Activated T-cell treated with anti-CD3 and anti-CD28 coated beads, Interleukin-2, amount 50 U/mL, for 72 hours (primary cell): ENCODE data around the gene DCPS. TPM values are rescaled to one million over a fixed set of nuclear protein-coding genes. Genes with fewer than 3 reads are reported as not detected.

Experiments
- ATAC-seq, 2 donors: fragments of 150-1000 bp; cut with Tn5 transposase; replicated peaks in 1 of 2; 2 replicates each; pipeline ENCODE4 v1.10.0; 2021; ENCODE audit warnings: moderate library complexity in 2 of 2, mild to moderate bottlenecking in 1 of 2
- DNase-seq, 2 donors: peaks; one replicate each; pipeline ENCODE4 v3.0.0; 2021 to 2022; ENCODE audit warnings: mixed read lengths in 1 of 2
- H3K27ac Mint-ChIP-seq: one replicate; pipeline ENCODE4 v1.8.0; 2022; ENCODE audit warnings: mild to moderate bottlenecking, moderate library complexity, mixed read lengths
- H3K27me3 Mint-ChIP-seq: one replicate; pipeline ENCODE4 v1.8.0; 2022; ENCODE audit warnings: low read depth, mixed read lengths
- H3K36me3 Mint-ChIP-seq, 2 donors: one replicate each; pipeline ENCODE4 v1.8.0; 2022; ENCODE audit warnings: mixed read lengths in 2 of 2, mild to moderate bottlenecking in 1 of 2; ENCODE audit not compliant: insufficient read depth in 2 of 2
- H3K4me1 Mint-ChIP-seq: one replicate; pipeline ENCODE4 v1.8.0; 2022; ENCODE audit warnings: low read depth, mixed read lengths
- H3K4me3 Mint-ChIP-seq, 2 donors: one replicate each; pipeline ENCODE4 v1.8.0; 2022; ENCODE audit warnings: mild to moderate bottlenecking in 2 of 2, mixed read lengths in 2 of 2, moderate library complexity in 2 of 2
- H3K9me3 Mint-ChIP-seq, 2 donors: one replicate each; pipeline ENCODE4 v1.8.0; 2022; ENCODE audit warnings: mixed read lengths in 2 of 2
- total RNA-seq, 2 donors: library from RNA; stranded (reverse); gene quantifications; one replicate each; pipeline ENCODE4 v1.2.3, GENCODE V29; 2022

DCPS gene
- total RNA-seq, 2 donors from 2014 or later: 33.9 to 37.7 TPM

DNA sequence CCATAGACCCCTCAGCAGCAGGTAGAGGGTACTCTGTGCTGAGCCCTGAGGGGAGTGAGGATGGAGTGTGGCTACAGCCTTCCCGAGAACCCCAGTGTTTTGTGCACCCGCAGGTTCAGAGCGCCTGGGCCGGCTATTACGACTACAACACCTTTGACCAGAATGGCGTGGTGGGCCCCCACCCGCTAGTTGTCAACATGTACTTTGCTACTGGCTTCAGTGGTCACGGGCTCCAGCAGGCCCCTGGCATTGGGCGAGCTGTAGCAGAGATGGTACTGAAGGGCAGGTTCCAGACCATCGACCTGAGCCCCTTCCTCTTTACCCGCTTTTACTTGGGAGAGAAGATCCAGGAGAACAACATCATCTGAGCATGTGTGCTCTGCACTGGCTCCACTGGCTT is 26.5 kb upstream of the DCPS start:
- no peak overlapping the region for H3K4me3 Mint-ChIP-seq
- no peak for ATAC-seq
- peaks cover 8% of the 10 kb centered on the region for H3K27me3 Mint-ChIP-seq
- no peak for DNase-seq
- H3K9me3 Mint-ChIP-seq: no peaks in the 10 kb centered on the region
- peaks cover 7 to 15% of the 10 kb centered on the region in 2 donors for H3K36me3 Mint-ChIP-seq
- H3K27ac Mint-ChIP-seq: no peak overlapping the region
- peaks cover 26% of the 10 kb centered on the region for H3K4me1 Mint-ChIP-seq

- no peak for ATAC-seq
- H3K27ac Mint-ChIP-seq: no peak overlapping the region
- H3K9me3 Mint-ChIP-seq: no peaks in the 10 kb centered on the region
- peaks cover 26% of the 10 kb centered on the region for H3K4me1 Mint-ChIP-seq
- H3K36me3 Mint-ChIP-seq: peaks cover 7 to 15% of the 10 kb centered on the region in 2 donors
- DNase-seq: no peak
- peaks cover 8% of the 10 kb centered on the region for H3K27me3 Mint-ChIP-seq
- H3K4me3 Mint-ChIP-seq: no peak overlapping the region
Observed at GRCh38 chr11:126277780-126278179, 26.1 kb upstream of the DCPS start.

GRCh38 chr11:126279191-126279590 is 24.7 kb upstream of the DCPS start:
- H3K4me1 Mint-ChIP-seq: peaks cover 36% of the 10 kb centered on the region
- H3K36me3 Mint-ChIP-seq: peaks cover 10 to 18% of the 10 kb centered on the region in 2 donors
- DNase-seq (no peak), ATAC-seq (no peak)
- H3K9me3 Mint-ChIP-seq: no peaks in the 10 kb centered on the region
- no peak overlapping the region for H3K4me3 Mint-ChIP-seq
- no peak overlapping the region for H3K27ac Mint-ChIP-seq
- peaks cover 8% of the 10 kb centered on the region for H3K27me3 Mint-ChIP-seq

- Mint-ChIP-seq H3K4me1 (peaks cover 50% of the 10 kb centered on the region), H3K4me3 (no peak overlapping the region), H3K27ac (no peak overlapping the region), H3K36me3 (peaks cover 9 to 15% of the 10 kb centered on the region in 2 donors), H3K27me3 (peaks cover 8% of the 10 kb centered on the region), H3K9me3 (no peaks in the 10 kb centered on the region)
- DNase-seq: no peak
- ATAC-seq: no peak
Observed at GRCh38 chr11:126280595-126280994, 23.3 kb upstream of the DCPS start.

DNA sequence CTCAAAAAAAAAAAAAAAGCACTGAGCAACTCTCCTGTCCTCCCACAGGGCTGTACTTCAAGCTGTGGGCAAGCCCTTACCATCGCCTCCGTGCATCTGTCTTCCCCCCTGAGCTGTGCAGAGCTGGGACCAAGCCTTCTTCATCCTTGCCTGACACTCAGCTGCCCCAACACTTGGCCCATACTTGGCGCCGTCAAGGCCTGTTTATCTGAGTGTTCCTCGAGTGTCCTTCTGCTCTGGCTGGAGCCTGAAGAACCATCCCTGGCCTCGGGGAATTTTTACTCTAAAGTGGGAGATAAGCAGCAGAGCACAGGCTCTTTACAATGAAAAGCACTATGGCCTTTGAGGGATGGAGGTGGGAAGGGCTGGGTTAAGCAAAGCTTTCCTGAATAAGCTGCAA is 22.6 kb upstream of the DCPS start:
- Mint-ChIP-seq H3K4me3 (peak overlapping the region; percentile 97 to 98), H3K27ac (no peak overlapping the region), H3K9me3 (no peaks in the 10 kb centered on the region), H3K27me3 (peaks cover 8% of the 10 kb centered on the region), H3K36me3 (peaks cover 6 to 10% of the 10 kb centered on the region in 2 donors), H3K4me1 (peaks cover 49% of the 10 kb centered on the region)
- DNase-seq (no peak), ATAC-seq (no peak)

DNA sequence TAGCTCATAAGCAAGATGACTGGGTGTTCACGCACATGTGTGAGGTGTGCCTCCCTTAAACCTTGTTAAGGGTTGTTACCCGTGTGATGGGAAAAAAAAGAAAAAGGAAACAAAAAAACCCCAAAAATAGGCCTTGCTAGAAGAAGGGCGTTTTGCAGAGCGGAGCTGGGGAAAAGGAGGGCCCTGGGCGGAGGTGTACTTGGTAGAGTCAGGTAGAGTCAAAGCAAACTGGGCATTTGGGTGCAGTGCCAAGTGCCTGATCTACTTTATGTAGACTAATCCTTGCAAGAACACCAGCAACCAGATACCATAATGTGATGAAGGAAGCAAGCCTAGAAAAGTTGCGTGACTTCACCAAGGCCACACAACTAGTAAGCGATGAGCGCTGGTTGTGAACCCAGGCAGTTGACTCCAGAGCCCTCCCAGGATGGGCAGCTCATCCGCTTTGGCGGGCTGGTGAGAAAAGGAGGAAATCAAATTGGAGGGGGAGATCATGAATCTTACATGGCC is 22.1 kb upstream of the DCPS start:
- Mint-ChIP-seq H3K27me3 (peaks cover 8% of the 10 kb centered on the region), H3K27ac (peak overlapping the region; percentile 97), H3K9me3 (no peaks in the 10 kb centered on the region), H3K36me3 (peaks cover 6 to 10% of the 10 kb centered on the region in 2 donors), H3K4me1 (peaks cover 49% of the 10 kb centered on the region), H3K4me3 (peak overlapping the region; percentile 97 to 98)
- ATAC-seq: no peak
- DNase-seq: no peak

GRCh38 chr11:126282361-126282735 is 21.5 kb upstream of the DCPS start:
- no peaks in the 10 kb centered on the region for H3K9me3 Mint-ChIP-seq
- ATAC-seq (peak; percentile 27 to 28), DNase-seq (peak; percentile 35 to 41)
- peaks cover 8% of the 10 kb centered on the region for H3K27me3 Mint-ChIP-seq
- peaks cover 6 to 9% of the 10 kb centered on the region in 2 donors for H3K36me3 Mint-ChIP-seq
- H3K4me3 Mint-ChIP-seq: peak overlapping the region; percentile 97 to 98
- peak overlapping the region; percentile 97 for H3K27ac Mint-ChIP-seq
- peaks cover 49% of the 10 kb centered on the region for H3K4me1 Mint-ChIP-seq

DNA sequence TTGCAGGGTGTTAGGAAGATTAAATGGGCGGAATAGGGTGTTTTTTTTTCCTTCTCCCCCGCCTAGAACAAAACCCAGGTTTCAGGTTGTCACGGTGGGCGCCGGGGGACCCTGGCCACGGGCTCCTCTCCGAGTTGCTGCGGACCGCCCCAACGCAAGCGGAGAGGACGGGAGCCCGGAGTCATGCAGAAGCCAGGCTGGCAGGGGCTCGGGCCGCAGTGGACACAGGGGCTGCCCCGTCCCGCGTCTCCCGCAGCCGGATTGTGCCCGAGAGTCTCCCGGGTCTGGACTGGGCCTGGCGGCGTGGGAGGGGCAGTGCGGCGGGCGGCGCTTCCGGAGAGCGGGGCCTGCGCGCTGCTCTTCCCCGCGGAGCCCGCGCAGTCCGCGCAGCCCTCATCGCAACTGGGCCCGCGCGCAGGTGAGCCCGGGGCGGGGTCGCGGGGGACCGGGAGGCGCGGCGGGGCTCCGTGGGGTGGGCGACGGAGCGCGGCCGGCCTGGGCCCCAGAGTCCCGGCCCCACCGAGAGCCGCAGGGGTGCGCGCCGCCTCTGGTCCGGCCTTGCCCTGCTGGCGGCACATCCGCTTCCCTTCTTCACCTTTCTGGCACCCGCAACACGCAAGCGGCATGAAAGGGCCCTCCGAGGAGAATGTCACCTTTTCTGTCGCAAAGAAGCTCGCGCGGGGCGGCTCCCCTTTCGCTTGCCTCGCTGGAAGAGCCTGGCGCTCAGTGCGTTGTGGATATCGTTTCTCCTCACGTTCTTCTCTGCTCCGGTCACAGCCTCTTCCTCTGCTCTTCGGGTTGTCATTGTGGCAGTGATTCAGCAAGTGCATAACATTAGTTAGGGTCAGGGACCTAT is 20.9 kb upstream of the DCPS start, which contains the start of gene TIRAP:
TSS of gene TIRAP (plus strand) at position 358 of the 856 bp plus-strand sequence. CDS start 7,802 bp downstream, outside the sequence.
- peak within 1 kb of the TSS; percentile 97 for H3K27ac Mint-ChIP-seq
- DNase-seq (peak; percentile 73 to 74), ATAC-seq (peak; percentile 76 to 82)
- peaks cover 52% of the 10 kb centered on the region for H3K4me1 Mint-ChIP-seq
- peak within 1 kb of the TSS; percentile 97 to 98 for H3K4me3 Mint-ChIP-seq
- H3K36me3 Mint-ChIP-seq: peaks cover 5 to 6% of the 10 kb centered on the region in 2 donors
- peaks cover 8% of the 10 kb centered on the region for H3K27me3 Mint-ChIP-seq
- no peaks in the 10 kb centered on the region for H3K9me3 Mint-ChIP-seq

GRCh38 chr11:126284829-126285228 is 19.0 kb upstream of the DCPS start:
- peak overlapping the region; percentile 33 for H3K27ac Mint-ChIP-seq
- H3K36me3 Mint-ChIP-seq: peaks cover 4 to 6% of the 10 kb centered on the region in 2 donors
- peak overlapping the region; percentile 97 to 98 for H3K4me3 Mint-ChIP-seq
- peaks cover 57% of the 10 kb centered on the region for H3K4me1 Mint-ChIP-seq
- peaks cover 8% of the 10 kb centered on the region for H3K27me3 Mint-ChIP-seq
- ATAC-seq (peak; percentile 68), DNase-seq (peak; percentile 89 to 90)
- H3K9me3 Mint-ChIP-seq: no peaks in the 10 kb centered on the region

- Mint-ChIP-seq H3K27me3 (no peaks in the 10 kb centered on the region), H3K36me3 (peaks cover 3 to 6% of the 10 kb centered on the region in 2 donors), H3K9me3 (no peaks in the 10 kb centered on the region), H3K4me1 (peaks cover 37% of the 10 kb centered on the region), H3K27ac (peak overlapping the region; percentile 24), H3K4me3 (no peak overlapping the region)
- no peak for DNase-seq
- ATAC-seq: no peak
Observed at GRCh38 chr11:126288237-126288636, 15.6 kb upstream of the DCPS start.

DNA sequence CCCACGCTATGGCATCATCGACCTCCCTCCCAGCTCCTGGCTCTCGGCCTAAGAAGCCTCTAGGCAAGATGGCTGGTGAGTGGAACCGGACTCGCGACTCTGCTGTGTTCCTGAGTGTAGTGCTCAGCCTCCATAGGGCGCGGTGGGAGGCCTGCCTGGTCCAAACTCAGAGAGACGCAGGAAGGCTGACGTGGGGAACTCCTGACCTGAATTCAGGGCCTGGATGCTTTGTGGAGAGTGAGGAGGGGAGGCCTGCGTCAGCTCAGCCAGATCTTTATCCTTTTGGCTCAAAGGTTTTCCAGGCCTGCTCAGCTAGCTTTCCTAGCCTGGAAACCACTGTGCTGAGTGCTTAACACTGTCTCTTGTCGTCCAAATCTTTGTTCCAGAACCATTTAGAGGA is 13.0 kb upstream of the DCPS start:
- H3K4me3 Mint-ChIP-seq: no peak overlapping the region
- peaks cover 4 to 5% of the 10 kb centered on the region in 2 donors for H3K36me3 Mint-ChIP-seq
- peaks cover 19% of the 10 kb centered on the region for H3K4me1 Mint-ChIP-seq
- H3K27ac Mint-ChIP-seq: no peak overlapping the region
- ATAC-seq: no peak
- no peaks in the 10 kb centered on the region for H3K27me3 Mint-ChIP-seq
- no peaks in the 10 kb centered on the region for H3K9me3 Mint-ChIP-seq
- DNase-seq: no peak

GRCh38 chr11:126293726-126294125 is 10.1 kb upstream of the DCPS start:
- DNase-seq: no peak
- Mint-ChIP-seq H3K27ac (peak overlapping the region; percentile 18), H3K4me3 (no peak overlapping the region), H3K36me3 (peaks cover 4 to 5% of the 10 kb centered on the region in 2 donors), H3K4me1 (peaks cover 10% of the 10 kb centered on the region), H3K9me3 (no peaks in the 10 kb centered on the region), H3K27me3 (no peaks in the 10 kb centered on the region)
- no peak for ATAC-seq

GRCh38 chr11:126297004-126297403 is 6.9 kb upstream of the DCPS start:
- Mint-ChIP-seq H3K36me3 (peaks cover 4 to 5% of the 10 kb centered on the region in 2 donors), H3K4me1 (peaks cover 10% of the 10 kb centered on the region), H3K9me3 (no peaks in the 10 kb centered on the region), H3K27me3 (no peaks in the 10 kb centered on the region), H3K27ac (peak overlapping the region; percentile 17), H3K4me3 (no peak overlapping the region)
- DNase-seq: no peak
- no peak for ATAC-seq
